Endothelial cell of umbilical vein (primary cell): Measurements from ENCODE around the gene METRN.

Source experiments
- EZH2 ChIP-seq: IDR thresholded peaks from 2 replicates; pipeline ENCODE4 v1.6.1; 2012; ENCODE audit warnings: borderline replicate concordance, low read depth, mild to moderate bottlenecking, moderate library complexity, low read length, inconsistent platforms; ENCODE audit not compliant: severe bottlenecking
- POLR2AphosphoS5 ChIP-seq: IDR thresholded peaks from 2 replicates; pipeline ENCODE4 v1.6.1; 2012; ENCODE audit warnings: low read depth, mild to moderate bottlenecking, control low read depth, low read length, moderate library complexity; ENCODE audit not compliant: insufficient read depth
- TF ChIP-seq, protein P1 (sequence below), 2 donors: IDR thresholded peaks; 1 replicate in 1 of 2; 2 replicates in 1 of 2; pipeline ENCODE4 v1.5.1; 2011; ENCODE audit warnings: low read length in 2 of 2, mild to moderate bottlenecking in 2 of 2, moderate library complexity in 2 of 2, control low read depth in 1 of 2, inconsistent platforms in 1 of 2, low read depth in 1 of 2; ENCODE audit not compliant: insufficient read depth in 1 of 2; ENCODE audit errors: extremely low read depth in 1 of 2

DNA sequence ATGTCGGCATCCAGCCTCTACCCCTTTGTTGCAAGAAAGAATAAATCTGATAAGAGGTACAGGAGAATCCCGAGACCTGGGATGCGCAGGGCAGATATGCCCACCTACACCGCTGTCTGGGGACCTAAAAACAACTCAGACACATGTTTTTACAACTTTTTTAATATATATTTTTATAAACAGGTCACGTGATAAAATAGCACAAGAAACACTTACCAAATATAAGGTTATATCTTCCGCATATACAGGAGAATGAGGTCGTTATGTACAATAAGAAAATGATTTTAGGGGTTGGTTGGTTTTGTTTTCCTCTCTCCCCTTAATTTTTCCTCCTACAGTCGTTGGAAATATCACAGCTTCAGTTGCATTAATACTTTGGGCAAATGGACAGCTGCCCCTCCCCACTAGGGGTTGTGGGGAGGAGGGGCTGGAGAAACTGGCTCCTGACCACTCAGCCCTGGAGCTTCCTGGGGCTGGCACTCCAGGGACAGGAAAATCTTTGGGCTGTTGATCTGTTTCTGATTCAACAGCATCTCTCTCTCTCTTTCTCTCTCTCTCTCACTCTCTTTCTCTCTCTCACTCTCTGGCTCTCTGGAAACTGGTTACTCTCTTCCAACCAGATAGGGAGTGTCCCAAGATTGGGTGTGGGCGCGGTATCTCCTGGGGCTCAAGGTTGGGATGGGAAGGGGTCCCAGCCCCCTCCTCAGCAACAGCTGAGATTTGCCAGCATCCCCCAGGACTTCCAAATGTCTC lies 22.4 kb upstream of the METRN start:
- TF ChIP-seq, protein P1, sequence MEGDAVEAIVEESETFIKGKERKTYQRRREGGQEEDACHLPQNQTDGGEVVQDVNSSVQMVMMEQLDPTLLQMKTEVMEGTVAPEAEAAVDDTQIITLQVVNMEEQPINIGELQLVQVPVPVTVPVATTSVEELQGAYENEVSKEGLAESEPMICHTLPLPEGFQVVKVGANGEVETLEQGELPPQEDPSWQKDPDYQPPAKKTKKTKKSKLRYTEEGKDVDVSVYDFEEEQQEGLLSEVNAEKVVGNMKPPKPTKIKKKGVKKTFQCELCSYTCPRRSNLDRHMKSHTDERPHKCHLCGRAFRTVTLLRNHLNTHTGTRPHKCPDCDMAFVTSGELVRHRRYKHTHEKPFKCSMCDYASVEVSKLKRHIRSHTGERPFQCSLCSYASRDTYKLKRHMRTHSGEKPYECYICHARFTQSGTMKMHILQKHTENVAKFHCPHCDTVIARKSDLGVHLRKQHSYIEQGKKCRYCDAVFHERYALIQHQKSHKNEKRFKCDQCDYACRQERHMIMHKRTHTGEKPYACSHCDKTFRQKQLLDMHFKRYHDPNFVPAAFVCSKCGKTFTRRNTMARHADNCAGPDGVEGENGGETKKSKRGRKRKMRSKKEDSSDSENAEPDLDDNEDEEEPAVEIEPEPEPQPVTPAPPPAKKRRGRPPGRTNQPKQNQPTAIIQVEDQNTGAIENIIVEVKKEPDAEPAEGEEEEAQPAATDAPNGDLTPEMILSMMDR (IDR thresholded peaks at IDR 0.05; ENCODE audit: extremely low read depth in 1 of 2, insufficient read depth in 1 of 2, low read depth in 1 of 2, low read length in 2 of 2) = no peak
- TF ChIP-seq POLR2AphosphoS5 (no peak), EZH2 (no peak)
